NCI-H128 (cell line): Measurements from ENCODE around the gene KIF5C.

Experiments
- DNase-seq: peaks from one replicate; lab custom pipeline; 2025; ENCODE audit not compliant: unreplicated experiment; lab: John Stamatoyannopoulos, UW

KIF5C gene

GRCh38 chr2:148922776-148923475, 47.9 kb downstream of the KIF5C start:
- DNase-seq: no peak

DNA sequence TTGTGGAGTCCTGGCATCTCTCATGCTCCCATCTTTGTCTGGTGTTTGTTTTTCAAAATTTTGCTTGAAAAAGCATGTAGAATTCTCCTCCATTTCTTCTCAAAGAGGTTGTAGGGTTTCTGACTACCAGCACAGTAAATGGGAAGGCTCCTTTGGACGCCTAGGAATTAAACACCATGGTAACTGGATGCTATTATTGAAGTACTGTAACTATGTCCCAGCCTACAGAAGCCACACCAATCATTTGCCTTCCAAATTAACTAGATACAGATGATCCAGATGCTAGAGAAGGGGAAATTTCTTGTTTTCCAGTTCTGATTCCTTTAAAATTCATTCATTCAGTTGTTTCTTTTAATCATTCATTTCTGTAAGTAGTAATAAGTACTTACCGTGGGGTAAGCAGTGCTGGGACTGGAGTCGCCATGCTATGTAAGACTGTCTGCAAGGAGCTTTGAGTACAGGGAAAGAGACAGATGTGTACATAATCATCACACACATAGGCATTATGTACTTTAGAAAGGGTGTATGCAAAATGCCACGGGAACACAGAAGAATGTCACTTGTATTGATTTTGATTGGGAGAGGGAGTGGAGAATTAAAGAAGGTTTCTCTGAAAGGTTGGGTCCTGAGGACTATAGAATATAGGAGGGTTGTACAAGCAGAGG, 49.6 kb downstream of the KIF5C start:
- no peak for DNase-seq

- DNase-seq: no peak
These were observed 51.4 kb downstream of the KIF5C start for GRCh38 chr2:148926291-148926961.

DNA sequence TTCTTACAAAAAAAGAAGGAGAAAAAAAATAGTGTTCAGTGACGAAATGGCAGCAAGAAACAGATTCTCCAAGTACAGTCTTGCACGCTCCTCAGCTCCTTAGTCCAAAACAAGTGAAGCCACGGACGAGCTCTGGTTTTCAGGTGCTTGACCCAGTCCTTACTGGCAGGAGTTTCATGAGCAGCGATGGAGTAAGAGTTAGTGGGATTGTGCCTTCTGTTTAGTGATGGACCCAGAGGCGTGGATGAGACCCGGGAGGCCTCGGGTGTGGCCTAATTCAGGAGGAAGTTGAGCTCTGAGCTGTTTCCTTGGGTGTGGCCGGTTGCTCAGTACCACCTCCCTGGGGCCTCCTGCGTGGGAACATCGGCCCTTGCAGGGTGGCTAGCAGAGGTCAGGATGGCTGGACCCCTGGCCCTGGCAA, 52.0 kb downstream of the KIF5C start:
- DNase-seq: no peak

DNA sequence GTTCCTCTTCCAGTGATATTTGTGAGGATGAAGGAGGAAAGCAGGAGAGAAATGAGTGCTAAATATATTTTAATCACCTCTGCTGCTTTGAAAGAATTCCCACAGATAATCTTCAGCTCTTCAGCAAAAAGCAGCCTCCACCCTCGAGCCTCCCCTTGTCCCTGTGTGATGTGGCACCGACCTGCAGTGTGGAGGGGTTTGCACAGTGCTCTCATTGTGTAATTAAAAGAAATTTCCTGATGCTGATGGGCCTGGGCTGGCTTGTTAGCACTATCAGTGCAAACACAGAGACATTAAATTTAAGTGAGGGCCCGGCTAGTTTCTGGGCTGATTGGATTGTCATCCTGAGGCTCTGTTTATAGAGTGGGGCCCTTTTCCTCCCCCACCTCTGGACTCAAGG, 53.4 kb downstream of the KIF5C start:
- no peak for DNase-seq

GRCh38 chr2:148930046-148930775, 55.2 kb downstream of the KIF5C start:
- no peak for DNase-seq

GRCh38 chr2:148932536-148932935, 57.5 kb downstream of the KIF5C start:
- no peak for DNase-seq

DNA sequence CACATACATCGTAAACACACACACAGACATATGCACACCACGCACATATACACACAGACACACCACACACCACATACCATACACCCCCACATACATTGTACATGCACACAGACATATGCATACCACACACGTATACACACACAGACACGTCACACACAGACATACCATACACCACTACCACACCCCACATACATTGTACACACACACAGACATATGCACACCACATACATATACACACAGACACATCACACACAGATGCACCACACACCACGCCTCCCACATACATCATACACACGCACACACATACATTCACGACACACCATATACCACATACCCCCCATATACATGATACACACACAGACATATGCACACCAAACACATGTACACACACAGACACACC, 58.4 kb downstream of the KIF5C start:
- DNase-seq: no peak

DNA sequence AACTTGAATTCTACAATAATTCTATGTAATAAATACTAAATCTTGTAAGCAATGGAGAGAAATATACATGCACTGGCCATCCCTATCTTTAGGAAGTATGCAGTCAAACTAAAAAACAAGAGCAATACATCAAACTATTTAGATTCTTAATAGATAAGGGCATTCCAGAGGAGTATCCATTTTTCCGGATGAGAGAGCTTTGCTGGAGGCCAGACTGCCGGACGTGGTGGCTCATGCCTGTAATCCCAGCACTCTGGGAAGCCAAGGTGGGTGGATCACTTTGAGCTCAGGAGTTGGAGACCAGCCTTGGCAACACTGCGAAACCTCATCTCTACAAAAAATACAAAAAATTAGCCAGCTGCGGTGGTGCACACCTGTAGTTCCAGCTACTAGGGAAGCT, 60.8 kb downstream of the KIF5C start:
- no peak for DNase-seq

DNA sequence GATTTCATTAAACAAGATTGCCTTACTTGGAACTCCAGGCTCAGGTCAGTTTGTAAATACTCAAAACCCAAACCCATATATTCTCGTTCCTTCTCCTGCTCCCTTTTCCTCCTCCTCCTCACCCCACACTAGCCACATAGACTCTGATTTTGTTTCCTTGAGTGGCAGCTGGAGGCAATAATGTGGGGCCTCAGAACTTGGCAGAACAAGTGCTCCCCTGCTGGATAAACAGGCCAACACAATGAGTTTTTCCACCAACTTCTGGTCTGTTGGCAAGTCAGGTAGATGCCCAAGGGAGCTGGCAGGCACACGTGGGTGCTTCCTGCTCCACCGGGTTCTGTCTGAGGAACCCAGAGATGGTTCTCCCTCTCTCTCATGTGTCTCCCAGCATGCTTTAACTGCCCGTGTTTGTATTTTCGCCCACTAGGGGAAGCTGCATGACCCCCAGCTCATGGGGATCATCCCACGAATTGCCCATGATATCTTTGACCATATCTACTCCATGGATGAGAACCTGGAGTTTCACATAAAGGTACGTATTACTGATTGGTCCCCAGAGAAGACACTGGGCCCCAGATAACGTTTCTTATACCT, 61.9 kb downstream of the KIF5C start:
- no peak for DNase-seq

GRCh38 chr2:148939271-148939670, 64.2 kb downstream of the KIF5C start:
- DNase-seq: no peak

DNA sequence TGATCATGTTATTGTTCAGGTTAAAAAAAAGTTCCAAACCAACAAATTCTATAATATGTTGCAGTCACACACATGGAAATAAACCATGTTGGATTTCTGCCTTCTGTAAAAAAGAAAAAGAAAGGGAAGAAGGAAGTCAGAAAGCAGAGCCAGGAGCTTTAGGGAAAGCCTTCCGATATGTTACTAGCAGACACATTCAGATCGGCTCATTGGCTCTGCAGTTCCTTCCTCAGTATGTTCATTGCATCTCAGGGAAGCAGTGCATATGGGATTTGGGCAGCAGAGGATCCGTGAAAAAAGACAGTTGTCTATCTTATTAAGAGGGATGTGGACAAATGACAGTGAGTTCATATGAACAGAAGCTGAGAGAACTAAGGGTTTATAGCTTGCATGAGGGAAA, 68.1 kb downstream of the KIF5C start:
- DNase-seq: no peak

GRCh38 chr2:148944536-148944935, 69.5 kb downstream of the KIF5C start:
- no peak for DNase-seq

DNA sequence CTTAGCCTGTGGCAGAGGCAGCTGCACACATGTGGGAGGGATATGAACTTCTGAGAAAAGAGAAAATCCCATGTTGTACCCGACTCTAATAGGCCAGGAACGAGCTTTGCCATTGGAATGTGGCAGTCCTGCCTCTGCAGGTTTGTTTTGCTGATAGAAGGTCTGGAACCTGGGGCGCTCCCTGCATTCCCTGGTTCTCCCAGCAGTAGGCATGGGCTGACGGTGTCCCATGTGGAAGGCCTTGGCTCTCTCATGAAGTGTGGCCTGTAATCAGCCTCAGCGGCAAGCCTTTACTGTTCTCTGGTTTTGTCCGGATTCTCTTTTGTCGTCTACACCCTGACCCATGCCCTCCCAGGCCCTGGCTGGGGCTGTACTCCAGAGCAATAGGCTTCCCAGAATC, 72.3 kb downstream of the KIF5C start:
- DNase-seq: no peak

DNA sequence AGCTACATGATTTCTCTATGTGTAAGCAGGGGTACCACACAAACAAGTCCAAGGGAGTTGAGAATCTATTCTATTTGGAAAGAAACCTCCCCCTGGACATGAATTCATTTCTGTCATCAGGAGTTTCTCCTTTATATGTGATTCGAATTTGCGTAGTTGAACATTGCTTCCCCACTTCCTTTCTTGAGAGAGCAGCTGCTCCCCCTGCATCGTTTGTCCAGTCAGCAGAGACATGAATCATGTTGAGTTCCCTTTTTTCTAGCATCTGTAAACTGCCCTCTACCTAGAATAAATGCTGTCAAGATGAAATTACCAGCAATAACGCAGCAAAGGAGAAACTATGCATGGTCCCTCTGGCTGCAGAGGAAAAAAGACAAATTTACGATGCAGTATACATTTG, 73.8 kb downstream of the KIF5C start:
- no peak for DNase-seq

DNA sequence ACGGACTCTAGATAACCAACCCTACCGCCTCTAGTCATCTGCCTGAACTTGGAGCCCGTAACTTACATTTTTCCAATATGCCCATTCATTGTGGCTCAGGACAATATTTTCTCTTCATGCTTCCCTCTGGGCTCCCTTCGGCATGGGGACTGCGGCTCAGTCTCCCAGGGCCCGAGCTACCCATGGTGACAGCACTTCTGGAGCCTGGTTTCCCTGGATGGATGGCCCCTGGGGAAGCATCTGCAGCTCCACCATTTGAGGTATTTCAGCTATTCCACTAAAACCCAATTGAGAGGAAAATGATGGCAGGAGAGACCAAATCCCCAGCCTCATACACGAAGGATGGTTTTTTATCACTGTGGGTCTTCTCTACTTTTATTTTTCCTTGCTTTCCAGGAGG, 74.3 kb downstream of the KIF5C start:
- DNase-seq: no peak

DNA sequence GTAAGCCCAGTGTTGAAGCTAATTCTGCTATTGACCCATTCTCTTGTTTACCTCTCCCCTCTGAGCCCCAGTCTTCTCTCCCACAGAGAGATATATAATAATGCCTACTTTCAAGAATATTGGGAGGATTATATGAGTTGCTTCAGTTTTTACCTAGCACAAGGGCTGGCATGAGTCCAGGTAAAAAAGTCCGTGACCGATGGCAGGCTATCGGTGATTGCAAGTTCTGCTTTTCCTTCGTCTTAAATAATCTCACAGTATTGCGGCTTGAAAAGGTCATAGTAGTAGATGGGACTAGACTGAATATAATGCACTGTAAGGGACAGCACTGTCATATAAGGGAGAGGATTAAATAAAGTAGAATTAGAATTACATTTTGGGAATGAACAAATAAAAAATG, 77.6 kb downstream of the KIF5C start:
- no peak for DNase-seq

DNA sequence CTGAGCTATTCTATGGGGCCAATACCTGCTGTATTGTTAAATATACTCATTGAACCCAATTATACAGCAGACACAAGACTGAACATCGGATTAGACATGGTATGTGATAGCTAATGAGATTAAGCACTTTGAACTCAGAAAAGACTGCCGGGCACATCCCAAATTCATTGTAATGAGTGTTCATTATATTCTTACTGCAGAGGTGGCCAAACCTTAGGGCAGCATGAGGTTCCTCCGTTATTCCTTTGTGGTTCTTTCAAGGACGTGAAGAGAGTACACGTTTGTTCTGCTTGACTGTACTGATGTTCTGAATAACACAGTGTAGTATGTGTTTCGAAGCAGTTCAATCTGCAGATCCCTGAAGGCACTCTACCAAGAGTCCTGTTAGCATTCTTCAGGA, 78.4 kb downstream of the KIF5C start:
- no peak for DNase-seq

DNA sequence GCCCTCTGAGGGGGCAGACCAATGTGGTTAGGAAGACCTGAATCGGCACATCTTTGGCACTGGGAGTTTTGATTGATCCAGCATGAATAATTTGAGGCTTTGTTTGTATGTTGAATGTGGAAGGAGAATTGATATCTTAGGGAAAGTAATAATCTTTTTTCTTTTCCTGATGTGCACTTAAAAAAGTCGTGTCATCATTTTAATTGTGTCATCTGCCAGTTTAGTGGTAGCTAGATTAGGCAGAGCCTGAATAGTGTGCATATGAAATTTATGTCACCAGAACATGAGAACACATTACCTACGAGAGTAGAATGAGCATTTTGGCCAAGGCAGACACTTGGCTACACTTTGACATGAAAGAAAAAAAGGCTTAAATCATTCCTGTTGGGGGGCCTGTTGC, 79.5 kb downstream of the KIF5C start:
- no peak for DNase-seq

DNA sequence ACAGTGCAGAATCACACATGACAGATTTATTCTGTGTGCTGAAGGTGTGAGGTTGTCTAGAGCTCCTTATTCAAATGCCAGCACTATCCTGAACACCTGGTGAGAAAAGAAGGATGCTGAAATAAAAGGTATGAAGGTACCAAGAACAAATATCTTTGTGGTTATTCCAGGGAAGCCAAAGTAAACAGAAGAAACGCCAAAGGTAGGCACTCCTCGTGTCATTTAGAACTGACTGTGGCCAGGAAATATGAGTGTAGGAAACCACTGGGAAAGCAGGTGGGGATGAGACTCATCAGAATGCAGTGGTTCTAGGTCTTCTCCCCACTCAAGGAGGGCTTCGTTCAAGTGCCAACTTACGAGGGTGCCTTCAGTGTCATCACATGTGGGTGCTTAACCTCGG, 80.8 kb downstream of the KIF5C start:
- DNase-seq: no peak

DNA sequence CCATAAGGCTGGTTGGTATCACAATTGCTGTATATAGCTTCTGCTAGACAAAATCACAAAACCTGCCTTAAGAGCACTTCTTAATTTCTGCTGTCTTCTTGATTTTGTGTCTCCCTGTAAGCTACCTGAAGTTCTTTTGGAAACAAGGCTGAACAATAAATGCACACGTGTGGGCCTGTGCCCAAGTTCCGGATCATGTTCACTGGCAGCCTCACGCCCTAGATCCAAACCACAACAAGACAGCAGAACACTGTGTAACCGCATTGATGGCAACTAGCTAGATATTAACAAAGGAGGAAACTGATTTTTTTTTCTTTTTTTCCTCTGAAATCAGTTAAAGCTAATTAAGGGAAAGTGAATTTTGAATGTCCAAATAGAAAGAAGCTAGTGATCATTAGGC, 82.0 kb downstream of the KIF5C start:
- DNase-seq: no peak
